ENCODE data around the gene LIN7A.

The LIN7A gene

DNA sequence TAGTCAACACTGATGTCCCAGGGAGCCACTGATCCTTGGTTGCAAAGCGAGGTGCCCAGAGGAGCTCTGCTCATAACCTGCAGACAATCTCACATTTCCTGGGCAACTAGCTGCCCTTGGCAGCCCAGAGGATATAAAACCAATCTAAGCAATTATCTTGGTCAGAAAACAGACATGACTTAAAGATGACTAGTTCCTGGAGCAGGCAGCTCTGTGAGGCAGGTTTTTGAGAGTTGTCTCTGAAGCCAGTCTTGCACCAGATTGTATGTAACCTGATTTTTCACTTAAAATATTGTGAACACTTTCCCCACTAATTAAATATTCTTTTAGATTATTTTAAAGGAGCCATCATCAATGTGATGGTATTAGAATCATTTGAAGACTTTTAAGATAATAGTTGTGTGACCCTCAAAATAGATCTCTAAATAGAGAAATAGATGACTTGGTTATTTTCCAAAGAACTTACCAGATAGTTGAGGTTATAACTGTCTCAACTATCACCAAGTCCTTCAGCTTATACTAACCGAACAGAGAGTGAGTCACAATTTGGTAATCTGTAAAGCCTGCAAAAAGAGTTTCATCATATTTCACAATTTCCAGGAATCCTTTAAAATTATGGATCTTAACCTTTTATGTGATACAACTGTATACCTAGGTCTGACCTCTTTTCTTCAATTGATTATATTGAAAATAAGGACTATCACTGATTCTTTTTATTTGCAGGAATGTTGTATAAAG lies 75.9 kb downstream of the LIN7A start:
- TF ChIP-seq, protein P1, sequence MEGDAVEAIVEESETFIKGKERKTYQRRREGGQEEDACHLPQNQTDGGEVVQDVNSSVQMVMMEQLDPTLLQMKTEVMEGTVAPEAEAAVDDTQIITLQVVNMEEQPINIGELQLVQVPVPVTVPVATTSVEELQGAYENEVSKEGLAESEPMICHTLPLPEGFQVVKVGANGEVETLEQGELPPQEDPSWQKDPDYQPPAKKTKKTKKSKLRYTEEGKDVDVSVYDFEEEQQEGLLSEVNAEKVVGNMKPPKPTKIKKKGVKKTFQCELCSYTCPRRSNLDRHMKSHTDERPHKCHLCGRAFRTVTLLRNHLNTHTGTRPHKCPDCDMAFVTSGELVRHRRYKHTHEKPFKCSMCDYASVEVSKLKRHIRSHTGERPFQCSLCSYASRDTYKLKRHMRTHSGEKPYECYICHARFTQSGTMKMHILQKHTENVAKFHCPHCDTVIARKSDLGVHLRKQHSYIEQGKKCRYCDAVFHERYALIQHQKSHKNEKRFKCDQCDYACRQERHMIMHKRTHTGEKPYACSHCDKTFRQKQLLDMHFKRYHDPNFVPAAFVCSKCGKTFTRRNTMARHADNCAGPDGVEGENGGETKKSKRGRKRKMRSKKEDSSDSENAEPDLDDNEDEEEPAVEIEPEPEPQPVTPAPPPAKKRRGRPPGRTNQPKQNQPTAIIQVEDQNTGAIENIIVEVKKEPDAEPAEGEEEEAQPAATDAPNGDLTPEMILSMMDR (IDR thresholded peaks at IDR 0.05; ENCODE audit: control insufficient read depth, extremely low read depth, insufficient read depth) = no peak
- DNase-seq (ENCODE audit: low read depth) = no peak
- no peak overlapping the region for H3K4me3 ChIP-seq (ENCODE audit: low read depth, low read length)

DNA sequence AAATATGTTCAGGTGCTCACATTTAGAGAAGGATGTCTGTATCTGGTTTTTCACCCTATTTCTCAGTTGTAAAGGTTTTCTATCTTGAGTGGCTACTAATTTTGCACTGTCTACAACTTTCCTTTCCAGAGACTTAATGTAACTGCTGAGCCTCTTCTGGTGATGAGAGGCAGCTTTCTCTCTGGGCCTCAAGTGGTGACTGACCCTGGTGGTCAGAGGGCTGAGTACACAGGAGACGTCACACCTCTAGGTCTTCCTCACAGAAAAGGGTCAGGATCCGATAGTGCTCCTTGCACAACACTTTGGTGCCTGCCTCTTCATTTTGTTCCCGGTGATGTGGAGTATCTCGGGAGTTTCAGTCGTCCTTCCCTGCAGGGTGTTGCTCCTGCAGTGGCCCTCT lies 76.8 kb downstream of the LIN7A start:
- DNase-seq (ENCODE audit: low read depth) = no peak
- TF ChIP-seq, protein P1 (IDR thresholded peaks at IDR 0.05; ENCODE audit: control insufficient read depth, extremely low read depth, insufficient read depth) = no peak
- no peak overlapping the region for H3K4me3 ChIP-seq (ENCODE audit: low read depth, low read length)

DNA sequence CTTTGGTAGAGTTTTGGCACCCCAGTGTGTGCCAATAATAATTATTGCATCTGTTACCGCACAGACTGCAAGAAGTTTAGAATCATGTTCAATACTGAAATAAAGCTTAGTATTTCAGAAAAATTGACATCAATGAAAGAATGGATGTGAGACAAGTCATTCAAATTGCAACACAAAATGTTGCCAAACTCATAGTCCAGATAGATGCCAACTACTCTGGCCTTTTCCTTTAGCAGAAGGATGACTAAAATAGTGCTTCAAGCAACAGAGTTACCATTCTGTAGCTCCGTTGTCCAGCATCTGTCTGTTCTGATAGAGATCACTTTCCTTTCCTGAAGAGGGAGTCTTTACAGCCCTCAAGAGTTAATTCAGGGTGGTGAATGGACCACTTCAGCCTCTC lies 77.5 kb downstream of the LIN7A start:
- no peak for DNase-seq (ENCODE audit: low read depth)
- H3K4me3 ChIP-seq (ENCODE audit: low read depth, low read length) = no peak overlapping the region
- TF ChIP-seq, protein P1 (IDR thresholded peaks at IDR 0.05; ENCODE audit: control insufficient read depth, extremely low read depth, insufficient read depth) = no peak

DNA sequence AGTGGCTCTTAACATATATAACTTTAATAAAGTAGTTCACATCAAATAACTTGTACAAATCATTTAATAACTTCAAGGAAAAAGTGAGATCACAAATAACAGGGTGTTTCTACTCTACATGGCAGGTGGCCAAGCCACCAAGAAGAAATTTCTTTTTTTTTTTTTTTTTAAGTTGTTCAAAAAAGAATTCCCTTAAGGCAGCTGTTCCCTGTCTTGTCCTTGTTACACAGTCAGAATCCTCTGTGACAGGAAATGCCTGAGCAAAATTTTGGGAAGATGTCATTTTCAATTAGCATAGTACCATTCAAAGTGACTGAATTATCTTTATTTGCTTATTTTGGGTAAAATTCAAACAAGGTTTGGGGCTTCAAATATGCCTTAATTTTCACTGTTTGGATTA lies 79.4 kb downstream of the LIN7A start:
- H3K4me3 ChIP-seq (ENCODE audit: low read depth, low read length) = no peak overlapping the region
- TF ChIP-seq, protein P1 (IDR thresholded peaks at IDR 0.05; ENCODE audit: control insufficient read depth, extremely low read depth, insufficient read depth) = no peak
- DNase-seq (ENCODE audit: low read depth) = no peak

- TF ChIP-seq, protein P1 (IDR thresholded peaks at IDR 0.05; ENCODE audit: control insufficient read depth, extremely low read depth, insufficient read depth) = no peak
- DNase-seq (ENCODE audit: low read depth) = no peak
- no peak overlapping the region for H3K4me3 ChIP-seq (ENCODE audit: low read depth, low read length)
These were observed 80.4 kb downstream of the LIN7A start for GRCh38 chr12:80857311-80857710.

DNA sequence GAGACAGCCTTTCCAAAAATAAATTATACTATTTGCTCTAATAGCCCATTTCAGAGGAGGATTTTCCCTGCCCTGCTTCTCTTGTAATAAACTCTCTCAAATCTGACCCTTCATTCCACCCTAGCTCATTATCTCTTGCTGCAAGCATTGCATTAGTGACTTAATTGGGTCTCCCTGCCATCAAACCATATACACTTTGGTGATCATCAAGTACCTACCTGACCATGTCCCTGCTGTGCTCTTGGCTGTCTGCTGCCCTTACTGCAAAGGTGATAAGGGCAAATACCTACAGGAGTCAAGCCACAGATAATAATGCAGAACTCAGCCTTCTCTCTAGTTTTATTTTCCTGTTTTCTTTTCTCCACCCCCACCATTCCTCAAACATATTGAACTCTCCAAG lies 88.4 kb downstream of the LIN7A start:
- H3K4me3 ChIP-seq (ENCODE audit: low read depth, low read length) = no peak overlapping the region
- TF ChIP-seq, protein P1 (IDR thresholded peaks at IDR 0.05; ENCODE audit: control insufficient read depth, extremely low read depth, insufficient read depth) = no peak
- DNase-seq (ENCODE audit: low read depth) = no peak

GRCh38 chr12:80848858-80849257 lies 88.9 kb downstream of the LIN7A start:
- no peak for DNase-seq (ENCODE audit: low read depth)
- TF ChIP-seq, protein P1 (IDR thresholded peaks at IDR 0.05; ENCODE audit: control insufficient read depth, extremely low read depth, insufficient read depth) = no peak
- no peak overlapping the region for H3K4me3 ChIP-seq (ENCODE audit: low read depth, low read length)

All from LNCaP clone FGC (cell line).